ENCODE measurements around the gene SNW1.

DNA sequence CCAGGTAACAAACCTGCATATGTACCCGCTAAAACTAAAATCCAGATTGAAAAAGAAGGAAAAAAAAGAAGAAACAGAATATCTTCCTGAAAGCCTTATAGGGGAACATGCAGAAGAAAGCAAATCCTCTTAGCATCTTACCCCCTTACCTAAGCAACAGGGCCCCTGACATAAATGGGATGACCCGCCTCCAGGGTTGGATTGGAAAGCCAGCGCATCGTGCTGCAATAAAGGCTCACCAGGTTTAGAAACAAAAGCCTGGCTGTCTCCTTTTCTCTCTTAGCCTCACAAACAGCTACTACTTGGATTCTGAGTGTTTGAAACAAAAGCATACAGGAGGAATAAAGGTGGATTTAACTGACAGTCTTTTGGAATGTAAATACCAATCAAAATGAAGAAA lies 25.2 kb upstream of the SNW1 start:
- no peak for TF ChIP-seq HNF4G (IDR thresholded peaks at IDR 0.05)
- no peak for TF ChIP-seq JUND (IDR thresholded peaks at IDR 0.05)
- TF ChIP-seq, protein P1, sequence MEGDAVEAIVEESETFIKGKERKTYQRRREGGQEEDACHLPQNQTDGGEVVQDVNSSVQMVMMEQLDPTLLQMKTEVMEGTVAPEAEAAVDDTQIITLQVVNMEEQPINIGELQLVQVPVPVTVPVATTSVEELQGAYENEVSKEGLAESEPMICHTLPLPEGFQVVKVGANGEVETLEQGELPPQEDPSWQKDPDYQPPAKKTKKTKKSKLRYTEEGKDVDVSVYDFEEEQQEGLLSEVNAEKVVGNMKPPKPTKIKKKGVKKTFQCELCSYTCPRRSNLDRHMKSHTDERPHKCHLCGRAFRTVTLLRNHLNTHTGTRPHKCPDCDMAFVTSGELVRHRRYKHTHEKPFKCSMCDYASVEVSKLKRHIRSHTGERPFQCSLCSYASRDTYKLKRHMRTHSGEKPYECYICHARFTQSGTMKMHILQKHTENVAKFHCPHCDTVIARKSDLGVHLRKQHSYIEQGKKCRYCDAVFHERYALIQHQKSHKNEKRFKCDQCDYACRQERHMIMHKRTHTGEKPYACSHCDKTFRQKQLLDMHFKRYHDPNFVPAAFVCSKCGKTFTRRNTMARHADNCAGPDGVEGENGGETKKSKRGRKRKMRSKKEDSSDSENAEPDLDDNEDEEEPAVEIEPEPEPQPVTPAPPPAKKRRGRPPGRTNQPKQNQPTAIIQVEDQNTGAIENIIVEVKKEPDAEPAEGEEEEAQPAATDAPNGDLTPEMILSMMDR (IDR thresholded peaks at IDR 0.05; ENCODE audit: low read depth, low read length, missing input control), result no peak
- no peak for TF ChIP-seq SP1 (IDR thresholded peaks at IDR 0.05)
- TF ChIP-seq, protein P2, sequence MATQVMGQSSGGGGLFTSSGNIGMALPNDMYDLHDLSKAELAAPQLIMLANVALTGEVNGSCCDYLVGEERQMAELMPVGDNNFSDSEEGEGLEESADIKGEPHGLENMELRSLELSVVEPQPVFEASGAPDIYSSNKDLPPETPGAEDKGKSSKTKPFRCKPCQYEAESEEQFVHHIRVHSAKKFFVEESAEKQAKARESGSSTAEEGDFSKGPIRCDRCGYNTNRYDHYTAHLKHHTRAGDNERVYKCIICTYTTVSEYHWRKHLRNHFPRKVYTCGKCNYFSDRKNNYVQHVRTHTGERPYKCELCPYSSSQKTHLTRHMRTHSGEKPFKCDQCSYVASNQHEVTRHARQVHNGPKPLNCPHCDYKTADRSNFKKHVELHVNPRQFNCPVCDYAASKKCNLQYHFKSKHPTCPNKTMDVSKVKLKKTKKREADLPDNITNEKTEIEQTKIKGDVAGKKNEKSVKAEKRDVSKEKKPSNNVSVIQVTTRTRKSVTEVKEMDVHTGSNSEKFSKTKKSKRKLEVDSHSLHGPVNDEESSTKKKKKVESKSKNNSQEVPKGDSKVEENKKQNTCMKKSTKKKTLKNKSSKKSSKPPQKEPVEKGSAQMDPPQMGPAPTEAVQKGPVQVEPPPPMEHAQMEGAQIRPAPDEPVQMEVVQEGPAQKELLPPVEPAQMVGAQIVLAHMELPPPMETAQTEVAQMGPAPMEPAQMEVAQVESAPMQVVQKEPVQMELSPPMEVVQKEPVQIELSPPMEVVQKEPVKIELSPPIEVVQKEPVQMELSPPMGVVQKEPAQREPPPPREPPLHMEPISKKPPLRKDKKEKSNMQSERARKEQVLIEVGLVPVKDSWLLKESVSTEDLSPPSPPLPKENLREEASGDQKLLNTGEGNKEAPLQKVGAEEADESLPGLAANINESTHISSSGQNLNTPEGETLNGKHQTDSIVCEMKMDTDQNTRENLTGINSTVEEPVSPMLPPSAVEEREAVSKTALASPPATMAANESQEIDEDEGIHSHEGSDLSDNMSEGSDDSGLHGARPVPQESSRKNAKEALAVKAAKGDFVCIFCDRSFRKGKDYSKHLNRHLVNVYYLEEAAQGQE (IDR thresholded peaks at IDR 0.05), result no peak
- TF ChIP-seq, protein P3, sequence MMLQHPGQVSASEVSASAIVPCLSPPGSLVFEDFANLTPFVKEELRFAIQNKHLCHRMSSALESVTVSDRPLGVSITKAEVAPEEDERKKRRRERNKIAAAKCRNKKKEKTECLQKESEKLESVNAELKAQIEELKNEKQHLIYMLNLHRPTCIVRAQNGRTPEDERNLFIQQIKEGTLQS (IDR thresholded peaks at IDR 0.05), result no peak
- TF ChIP-seq EGR1 (IDR thresholded peaks at IDR 0.05; ENCODE audit: low read depth in 2 of 2), result no peak
- TF ChIP-seq TAF1 (conservative IDR thresholded peaks at IDR 0.05), result no peak
